GM12874 (cell line): ENCODE results near the gene ANKH.

Experiments used
- TF ChIP-seq, protein P1 (sequence below): IDR thresholded peaks from 2 replicates; pipeline ENCODE4 v1.5.1; 2011; ENCODE audit warnings: low read depth, mild to moderate bottlenecking, control low read depth, low read length, moderate library complexity; ENCODE audit not compliant: insufficient read depth

The ANKH gene

DNA sequence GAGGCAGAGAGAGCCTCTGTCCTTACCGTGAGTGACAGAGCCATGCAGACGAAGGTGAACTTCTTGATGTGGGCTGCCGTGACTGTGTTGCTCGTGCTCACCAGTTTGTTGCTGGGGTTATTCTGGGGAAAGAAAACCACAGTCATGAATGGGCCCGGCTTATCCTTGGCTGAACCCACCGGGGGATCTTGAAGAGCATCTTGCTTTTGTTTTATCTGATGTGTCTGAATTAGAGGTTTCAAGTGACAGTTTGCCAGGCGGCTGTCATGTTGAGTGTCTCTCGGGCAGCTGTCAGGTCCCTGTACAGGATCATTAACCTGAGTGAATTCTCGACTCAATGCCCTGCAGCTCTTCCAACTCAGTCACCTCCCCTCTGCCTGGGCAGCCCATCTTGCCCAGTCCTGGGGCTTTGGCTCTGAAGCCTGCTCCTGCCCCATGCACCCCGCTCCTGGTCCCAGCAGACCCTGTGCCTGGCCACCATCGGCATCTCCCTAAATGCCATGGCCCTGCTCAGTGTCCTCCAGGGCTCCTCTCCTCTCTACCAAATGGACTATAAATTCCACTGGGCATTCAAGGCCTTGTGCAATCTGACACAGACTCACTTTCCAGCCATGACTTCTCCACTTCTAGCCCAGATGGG lies 129.7 kb downstream of the ANKH start:
- TF ChIP-seq, protein P1, sequence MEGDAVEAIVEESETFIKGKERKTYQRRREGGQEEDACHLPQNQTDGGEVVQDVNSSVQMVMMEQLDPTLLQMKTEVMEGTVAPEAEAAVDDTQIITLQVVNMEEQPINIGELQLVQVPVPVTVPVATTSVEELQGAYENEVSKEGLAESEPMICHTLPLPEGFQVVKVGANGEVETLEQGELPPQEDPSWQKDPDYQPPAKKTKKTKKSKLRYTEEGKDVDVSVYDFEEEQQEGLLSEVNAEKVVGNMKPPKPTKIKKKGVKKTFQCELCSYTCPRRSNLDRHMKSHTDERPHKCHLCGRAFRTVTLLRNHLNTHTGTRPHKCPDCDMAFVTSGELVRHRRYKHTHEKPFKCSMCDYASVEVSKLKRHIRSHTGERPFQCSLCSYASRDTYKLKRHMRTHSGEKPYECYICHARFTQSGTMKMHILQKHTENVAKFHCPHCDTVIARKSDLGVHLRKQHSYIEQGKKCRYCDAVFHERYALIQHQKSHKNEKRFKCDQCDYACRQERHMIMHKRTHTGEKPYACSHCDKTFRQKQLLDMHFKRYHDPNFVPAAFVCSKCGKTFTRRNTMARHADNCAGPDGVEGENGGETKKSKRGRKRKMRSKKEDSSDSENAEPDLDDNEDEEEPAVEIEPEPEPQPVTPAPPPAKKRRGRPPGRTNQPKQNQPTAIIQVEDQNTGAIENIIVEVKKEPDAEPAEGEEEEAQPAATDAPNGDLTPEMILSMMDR: no peak

DNA sequence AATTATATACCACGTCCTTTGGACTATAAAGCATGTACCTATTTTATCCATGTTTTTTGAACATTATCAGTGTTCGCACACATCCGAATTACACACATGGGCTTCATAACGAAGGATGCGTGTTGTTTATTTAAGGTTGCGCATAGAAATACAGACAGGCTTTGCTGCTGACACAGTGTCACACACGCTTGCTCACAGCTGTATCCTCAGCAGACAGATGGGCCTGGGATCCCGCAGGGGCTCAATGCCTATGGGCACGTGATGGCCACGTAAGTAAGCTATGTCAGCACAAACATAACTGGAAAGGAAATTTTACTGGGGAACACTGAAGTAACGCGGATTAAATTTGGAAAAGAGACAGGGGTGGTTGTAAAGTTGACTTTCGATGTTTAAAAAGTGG lies 130.4 kb downstream of the ANKH start:
- TF ChIP-seq, protein P1: no peak

- TF ChIP-seq, protein P1: no peak
Observed at GRCh38 chr5:14739981-14740380, 131.6 kb downstream of the ANKH start.

- TF ChIP-seq, protein P1: no peak
Observed at GRCh38 chr5:14739538-14739937, 132.0 kb downstream of the ANKH start.

DNA sequence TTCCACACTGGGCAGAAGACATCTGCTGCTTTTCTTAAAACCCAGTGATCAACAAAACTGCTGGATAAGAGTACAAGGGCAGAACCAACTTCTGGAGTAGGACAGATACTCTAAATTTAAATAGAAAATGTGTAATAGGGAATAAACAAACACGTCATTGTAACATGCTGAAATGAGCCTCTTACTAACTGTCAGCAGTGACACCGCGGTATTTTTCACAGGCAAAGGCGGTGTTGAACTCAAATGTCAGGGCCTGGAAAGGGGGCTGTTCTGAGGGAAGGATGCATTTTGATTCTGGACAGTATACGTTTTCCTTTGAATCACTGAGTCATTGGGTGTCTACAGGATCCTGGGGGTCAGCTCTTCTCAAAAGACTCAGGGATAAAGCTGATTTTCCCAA lies 133.5 kb downstream of the ANKH start:
- TF ChIP-seq, protein P1: no peak

DNA sequence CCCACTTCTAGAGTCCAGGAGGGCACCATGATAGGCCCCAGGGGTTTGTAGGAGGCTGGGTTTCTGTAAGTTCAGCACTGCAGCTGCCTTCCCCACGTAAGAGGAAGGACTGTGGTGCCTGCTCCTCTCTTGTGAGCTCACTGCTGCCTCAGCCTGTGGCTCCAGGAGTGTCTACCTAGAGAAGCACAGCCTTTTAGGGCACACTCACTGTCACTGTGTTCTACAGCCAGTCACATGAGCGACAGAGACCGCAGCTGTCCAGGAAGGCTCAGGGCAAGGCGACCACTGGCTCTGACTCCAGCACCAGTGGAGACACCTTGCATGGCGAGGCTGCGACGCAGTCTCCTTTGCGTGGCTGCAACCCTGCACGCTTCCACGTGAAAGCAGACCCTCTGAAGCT lies 134.3 kb downstream of the ANKH start:
- TF ChIP-seq, protein P1: no peak

DNA sequence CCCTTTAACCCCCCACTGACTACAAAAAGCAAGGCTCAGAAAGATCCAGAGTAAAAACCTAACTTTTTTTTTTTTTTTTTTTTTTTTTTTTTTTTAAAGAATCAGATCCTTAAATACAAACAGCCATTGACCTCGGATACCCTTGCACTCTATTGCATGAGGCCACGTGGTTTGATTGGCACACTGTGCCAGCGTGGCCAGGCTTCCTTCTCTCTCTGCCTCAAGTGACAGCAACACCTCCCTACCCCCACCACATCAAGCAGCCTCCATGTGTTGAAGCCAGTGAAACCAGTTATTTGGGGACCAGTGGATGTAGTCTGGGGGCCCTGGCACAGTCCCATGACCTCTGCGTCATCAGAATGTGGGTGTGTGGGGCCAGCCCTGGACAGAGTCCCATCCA lies 135.6 kb downstream of the ANKH start:
- TF ChIP-seq, protein P1: no peak
